Islet precursor cell (in vitro differentiated cells): ENCODE measurements around the gene KIAA0930.

Source experiments
- DNase-seq: peaks from one replicate; pipeline ENCODE4 v3.0.0-alpha.2; 2018

KIAA0930 gene

GRCh38 chr22:45169591-45170466 is 70.9 kb downstream of the KIAA0930 start:
- DNase-seq = peak; percentile 85

GRCh38 chr22:45166932-45167331 is 73.8 kb downstream of the KIAA0930 start:
- no peak for DNase-seq

- DNase-seq = peak; percentile 68
These were observed 76.2 kb downstream of the KIAA0930 start for GRCh38 chr22:45164270-45165088.

- peak; percentile 96 for DNase-seq
These were observed 77.0 kb downstream of the KIAA0930 start, which contains the start of gene NUP50 for GRCh38 chr22:45163451-45164269. TSS of gene NUP50 (plus strand) at chr22:45163925. CDS start at chr22:45168178, 4,253 bp downstream.

- DNase-seq = peak; percentile 70
These were observed 77.6 kb downstream of the KIAA0930 start for GRCh38 chr22:45163099-45163450.

GRCh38 chr22:45162531-45162930 is 78.2 kb downstream of the KIAA0930 start:
- DNase-seq = no peak

- DNase-seq = no peak
These were observed 80.8 kb downstream of the KIAA0930 start for GRCh38 chr22:45159652-45160462.

- DNase-seq = no peak
These were observed 82.8 kb downstream of the KIAA0930 start for GRCh38 chr22:45157907-45158306.

- no peak for DNase-seq
These were observed 85.4 kb downstream of the KIAA0930 start for GRCh38 chr22:45155050-45155840.

- no peak for DNase-seq
These were observed 86.3 kb downstream of the KIAA0930 start for GRCh38 chr22:45154383-45154782.

- DNase-seq = no peak
These were observed 89.2 kb downstream of the KIAA0930 start for GRCh38 chr22:45151503-45151902.

GRCh38 chr22:45150139-45150538 is 90.6 kb downstream of the KIAA0930 start:
- DNase-seq = no peak

GRCh38 chr22:45149671-45150070 is 91.0 kb downstream of the KIAA0930 start:
- no peak for DNase-seq

- no peak for DNase-seq
These were observed 95.8 kb downstream of the KIAA0930 start for GRCh38 chr22:45144916-45145315.

- DNase-seq = no peak
These were observed 98.3 kb downstream of the KIAA0930 start for GRCh38 chr22:45142376-45142775.
